Parathyroid adenoma (tissue), 2 donors: ENCODE measurements around the gene EIPR1.

ENCODE experiments used
- H2AFZ ChIP-seq: fragments of 300-600 bp; sonication (generic); one replicate; pipeline ENCODE4 v1.7.0; 2017; ENCODE audit warnings: antibody characterized with exemption, mild to moderate bottlenecking
- H3K27ac ChIP-seq: fragments of 300-600 bp; sonication (generic); one replicate; pipeline ENCODE4 v1.7.0; 2017
- H3K27me3 ChIP-seq: fragments of 300-600 bp; sonication (generic); one replicate; pipeline ENCODE4 v1.7.0; 2017; ENCODE audit warnings: low read length; ENCODE audit not compliant: control insufficient read depth, insufficient read depth
- H3K36me3 ChIP-seq: fragments of 300-600 bp; sonication (generic); one replicate; pipeline ENCODE4 v1.7.0; 2017; ENCODE audit warnings: low read length; ENCODE audit not compliant: control insufficient read depth, insufficient read depth
- H3K4me1 ChIP-seq: fragments of 300-600 bp; sonication (generic); one replicate; pipeline ENCODE4 v1.7.0; 2017; ENCODE audit warnings: control low read depth
- H3K4me2 ChIP-seq: fragments of 300-600 bp; sonication (generic); one replicate; pipeline ENCODE4 v1.7.0; 2017; ENCODE audit warnings: low read length
- H3K4me3 ChIP-seq: fragments of 300-600 bp; sonication (generic); one replicate; pipeline ENCODE4 v1.7.0; 2017; ENCODE audit warnings: low read depth, low read length
- H3K79me2 ChIP-seq: fragments of 300-600 bp; sonication (generic); one replicate; pipeline ENCODE4 v1.7.0; 2017; ENCODE audit warnings: control low read depth
- H3K9ac ChIP-seq: fragments of 300-600 bp; sonication (generic); one replicate; pipeline ENCODE4 v1.7.0; 2017; ENCODE audit warnings: mild to moderate bottlenecking
- H3K9me3 ChIP-seq: fragments of 300-600 bp; sonication (generic); one replicate; pipeline ENCODE4 v1.7.0; 2017; ENCODE audit warnings: low read length; ENCODE audit not compliant: control insufficient read depth
- CTCF ChIP-seq: fragments of 300-600 bp; sonication (generic); IDR thresholded peaks from one replicate; pipeline ENCODE4 v1.7.0; 2017; ENCODE audit warnings: antibody characterized with exemption, mild to moderate bottlenecking
- donor health status: primary hyperparathyroidism.

The EIPR1 gene

DNA sequence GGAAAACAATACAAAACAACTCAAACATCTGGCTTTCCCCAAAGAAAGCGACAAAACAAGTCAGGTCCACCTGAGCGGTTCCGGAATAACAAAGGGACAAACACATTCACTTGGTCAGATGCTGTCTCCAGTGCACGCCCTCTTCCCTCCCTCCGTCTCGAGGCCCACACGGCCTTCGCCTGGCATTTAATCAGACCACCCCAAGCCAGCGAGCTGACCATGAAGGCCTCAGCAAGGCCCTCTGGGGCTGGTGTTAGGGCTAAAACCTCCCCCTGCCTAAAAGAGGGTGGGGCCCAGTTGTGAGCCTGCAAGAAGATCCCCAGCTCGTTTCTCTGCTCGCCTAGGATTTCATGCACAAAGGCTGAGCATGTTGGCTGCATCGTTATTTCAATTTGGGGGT lies 180.3 kb downstream of the EIPR1 start:
- Histone ChIP-seq H3K36me3 (no peaks in the 10 kb centered on the region), H2AFZ (no peak overlapping the region), H3K9me3 (no peaks in the 10 kb centered on the region), H3K4me1 (no peaks in the 10 kb centered on the region), H3K27ac (no peak overlapping the region), H3K4me2 (no peak overlapping the region), H3K27me3 (no peaks in the 10 kb centered on the region), H3K4me3 (no peak overlapping the region), H3K79me2 (no peaks in the 10 kb centered on the region), H3K9ac (no peak overlapping the region)
- TF ChIP-seq CTCF: no peak

DNA sequence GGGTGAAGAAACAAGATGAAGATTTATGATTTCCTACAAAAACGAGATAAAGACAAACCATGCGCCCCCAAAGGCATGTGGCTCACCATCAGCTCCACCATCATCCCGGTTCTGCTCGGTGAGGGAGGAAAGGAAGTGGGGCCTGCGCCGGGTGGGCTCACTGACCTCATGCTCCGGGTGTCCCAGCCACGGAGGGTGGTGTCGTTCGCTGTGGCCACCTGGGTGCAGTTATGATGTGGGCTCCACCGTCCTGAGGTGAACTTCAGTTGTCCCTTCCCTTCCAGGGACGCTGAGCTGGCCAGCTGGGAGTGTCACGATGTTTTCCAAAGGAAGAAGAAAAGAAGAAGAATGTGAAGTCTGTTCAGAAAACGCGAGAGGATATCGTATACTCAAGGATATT lies 180.9 kb downstream of the EIPR1 start:
- Histone ChIP-seq H3K4me2 (no peak overlapping the region), H2AFZ (no peak overlapping the region), H3K4me3 (no peak overlapping the region), H3K27ac (no peak overlapping the region), H3K9me3 (no peaks in the 10 kb centered on the region), H3K9ac (no peak overlapping the region), H3K36me3 (no peaks in the 10 kb centered on the region), H3K4me1 (no peaks in the 10 kb centered on the region), H3K79me2 (no peaks in the 10 kb centered on the region), H3K27me3 (no peaks in the 10 kb centered on the region)
- TF ChIP-seq CTCF: no peak

DNA sequence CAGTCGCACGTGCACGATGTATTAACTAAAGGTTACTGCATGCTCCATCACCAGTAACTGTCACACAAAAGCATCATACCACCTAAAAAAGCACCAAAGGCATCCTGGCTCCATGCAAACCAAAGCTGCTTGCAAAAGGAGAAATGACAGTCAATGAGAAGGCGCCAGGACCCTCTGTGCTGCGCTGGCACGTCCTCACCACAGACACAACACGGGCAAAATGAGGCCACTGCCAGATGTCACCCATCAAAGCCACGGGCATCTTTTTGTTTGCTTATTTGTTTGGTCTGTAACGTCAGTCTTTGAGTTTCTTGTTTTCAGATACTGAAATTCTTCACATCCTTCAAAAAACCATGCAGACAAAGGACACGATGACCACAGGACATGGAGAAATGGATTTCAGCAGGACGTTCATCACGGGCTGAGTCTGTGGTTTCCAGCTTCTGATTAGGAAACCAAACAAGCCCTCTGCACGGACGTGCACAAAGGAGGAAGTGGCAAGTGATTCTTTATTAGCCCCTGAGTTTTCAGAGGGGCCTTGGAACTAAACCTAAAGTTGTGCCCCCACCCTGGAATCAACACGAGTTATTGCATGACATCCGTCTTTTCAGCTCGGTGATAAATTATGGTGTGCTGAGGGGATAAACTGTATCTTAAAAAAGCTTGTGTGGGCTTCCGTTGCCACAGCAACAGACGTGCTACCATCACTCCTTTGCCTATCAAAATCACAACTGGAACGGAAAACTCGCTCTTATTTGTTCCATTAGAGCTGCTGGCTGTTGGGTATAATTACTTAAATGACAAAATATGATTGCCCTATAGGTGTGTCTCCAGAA lies 181.8 kb downstream of the EIPR1 start:
- Histone ChIP-seq H3K9me3 (no peaks in the 10 kb centered on the region), H3K4me1 (no peaks in the 10 kb centered on the region), H3K27me3 (no peaks in the 10 kb centered on the region), H3K36me3 (no peaks in the 10 kb centered on the region), H3K4me2 (no peak overlapping the region), H3K9ac (no peak overlapping the region), H3K79me2 (no peaks in the 10 kb centered on the region), H3K27ac (no peak overlapping the region), H3K4me3 (no peak overlapping the region), H2AFZ (no peak overlapping the region)
- TF ChIP-seq CTCF: no peak

DNA sequence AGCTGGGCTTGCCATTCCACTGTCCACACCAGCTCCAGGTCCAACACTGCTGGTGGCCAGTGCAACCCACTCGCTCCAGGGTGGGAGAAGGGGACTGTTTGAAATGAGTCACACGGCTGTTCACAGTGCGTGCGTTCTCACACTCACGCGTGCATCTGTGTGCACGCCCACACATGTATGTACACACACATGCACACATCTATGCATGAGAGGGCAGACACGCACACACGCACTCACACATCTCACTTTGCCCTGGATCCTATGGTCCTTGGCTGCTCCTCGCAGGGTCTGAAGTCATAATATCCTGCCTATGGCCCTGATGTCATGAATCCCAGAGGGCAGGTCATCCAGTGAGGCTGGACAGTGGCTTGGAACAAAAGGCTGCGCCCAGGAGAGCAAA lies 182.8 kb downstream of the EIPR1 start:
- no peak overlapping the region for H3K9ac ChIP-seq
- H2AFZ ChIP-seq: no peak overlapping the region
- H3K27ac ChIP-seq: no peak overlapping the region

More for the DNA sequence above, 182.8 kb downstream of the EIPR1 start:
- Histone ChIP-seq H3K36me3 (no peaks in the 10 kb centered on the region), H3K4me2 (no peak overlapping the region), H3K9me3 (no peaks in the 10 kb centered on the region), H3K4me1 (no peaks in the 10 kb centered on the region), H3K4me3 (no peak overlapping the region), H3K79me2 (no peaks in the 10 kb centered on the region), H3K27me3 (no peaks in the 10 kb centered on the region)
- TF ChIP-seq CTCF: no peak
